Gastroesophageal sphincter (tissue), 4 donors: Measurements from ENCODE around the gene HNF4A. TPM values are rescaled to one million over a fixed set of nuclear protein-coding genes. Genes with fewer than 3 reads are reported as not detected.

Experiments used
- ATAC-seq: fragments of 150-250 bp; one replicate; pipeline ENCODE4 v1.9.1; 2016; ENCODE audit warnings: mild to moderate bottlenecking, moderate library complexity
- H3K27ac ChIP-seq, 4 donors: fragments of 200-600 bp; sonication (generic) in 3 of 4; 1 replicate in 3 of 4; 2 replicates in 1 of 4; pipeline ENCODE4 v1.5.1; 2016 to 2019
- H3K27me3 ChIP-seq: fragments of 200-600 bp; sonication (generic); one replicate; pipeline ENCODE4 v1.5.1; 2019
- H3K36me3 ChIP-seq, 2 donors: fragments of 200-600 bp; sonication (generic); one replicate each; pipeline ENCODE4 v1.5.1; 2019; ENCODE audit warnings: control low read depth in 1 of 2
- H3K4me1 ChIP-seq, 3 donors: fragments of 200-600 bp; sonication (generic); 1 replicate in 2 of 3; 2 replicates in 1 of 3; pipeline ENCODE4 v1.5.1; 2016 to 2019; ENCODE audit warnings: control low read depth in 2 of 3
- H3K4me3 ChIP-seq, 2 donors: fragments of 200-600 bp; sonication (generic); one replicate each; pipeline ENCODE4 v1.5.1; 2019; ENCODE audit warnings: mild to moderate bottlenecking in 1 of 2, moderate library complexity in 1 of 2
- H3K9me3 ChIP-seq, 3 donors: fragments of 200-600 bp; sonication (generic); one replicate each; pipeline ENCODE4 v1.5.1; 2017 to 2019; ENCODE audit warnings: control low read depth in 2 of 3
- CTCF ChIP-seq, 4 experiments: fragments of 200-600 bp in 2 of 4; fragments of 450-650 bp in 2 of 4; sonication (generic) in 1 of 4; IDR thresholded peaks; one replicate each; pipeline ENCODE4 v1.5.1; 2017 to 2019; ENCODE audit warnings: antibody characterized with exemption in 4 of 4, mild to moderate bottlenecking in 2 of 4, moderate library complexity in 2 of 4
- EP300 ChIP-seq: sonication (generic); formaldehyde crosslinking; IDR thresholded peaks from one replicate; pipeline ENCODE4 v1.6.1; 2017; ENCODE audit warnings: antibody characterized with exemption, mild to moderate bottlenecking
- POLR2A ChIP-seq, 2 donors: fragments of 450-650 bp; IDR thresholded peaks; one replicate each; pipeline ENCODE4 v1.6.1; 2017; ENCODE audit warnings: antibody characterized with exemption in 2 of 2, mild to moderate bottlenecking in 2 of 2, moderate library complexity in 1 of 2
- POLR2AphosphoS5 ChIP-seq: sonication (generic); formaldehyde crosslinking; IDR thresholded peaks from one replicate; pipeline ENCODE4 v1.6.1; 2017; ENCODE audit warnings: antibody characterized with exemption
- WGBS, 2 donors: methylation state at CpG; one replicate each; pipeline ENCODE4 v1.1.5; 2018; ENCODE audit warnings: low coverage in 1 of 2; 5-methylcytosine and 5-hydroxymethylcytosine counted together
- total RNA-seq, 4 donors: library from RNA; depleted of rRNA; stranded (reverse); fragments of >200 nt; gene quantifications; one replicate each; pipeline ENCODE4 v1.1.0, GENCODE V29; 2016

The HNF4A gene
- total RNA-seq, 4 donors from 2014 or later, result not detected

GRCh38 chr20:44403194-44404112 is 48.0 kb downstream of the HNF4A start:
- TF ChIP-seq POLR2A (IDR thresholded peaks at IDR 0.05), result no peak
- TF ChIP-seq POLR2AphosphoS5, result no peak
- no peak for TF ChIP-seq CTCF (IDR thresholded peaks at IDR 0.05)
- no peak for TF ChIP-seq EP300
- H3K4me1 ChIP-seq, result no peaks in the 10 kb centered on the region
- H3K27ac ChIP-seq, result no peak overlapping the region
- H3K9me3 ChIP-seq, result no peaks in the 10 kb centered on the region
- 0% methylated on average over 1 of the region's 11 CpGs; no CpG with 5 or more reads in 1 of the 2 donors for WGBS, 2 donors
- no peaks in the 10 kb centered on the region for H3K36me3 ChIP-seq
- peaks cover 39% of the 10 kb centered on the region for H3K27me3 ChIP-seq
- H3K4me3 ChIP-seq, result no peak overlapping the region
- ATAC-seq, result no peak

GRCh38 chr20:44404204-44405181 is 49.0 kb downstream of the HNF4A start:
- 60 to 65% methylated on average over 8 to 15 of the region's 21 CpGs for WGBS, 2 donors
- Histone ChIP-seq H3K27me3 (peaks cover 29% of the 10 kb centered on the region), H3K9me3 (no peaks in the 10 kb centered on the region), H3K27ac (no peak overlapping the region), H3K4me3 (no peak overlapping the region), H3K4me1 (no peaks in the 10 kb centered on the region), H3K36me3 (no peaks in the 10 kb centered on the region)
- TF ChIP-seq CTCF (IDR thresholded peaks at IDR 0.05), result no peak
- no peak for TF ChIP-seq POLR2AphosphoS5
- no peak for TF ChIP-seq POLR2A (IDR thresholded peaks at IDR 0.05)
- TF ChIP-seq EP300, result no peak
- no peak for ATAC-seq

GRCh38 chr20:44405257-44405656 is 49.8 kb downstream of the HNF4A start:
- Histone ChIP-seq H3K4me3 (no peak overlapping the region), H3K27me3 (peaks cover 22% of the 10 kb centered on the region), H3K36me3 (no peaks in the 10 kb centered on the region), H3K4me1 (no peaks in the 10 kb centered on the region), H3K9me3 (no peaks in the 10 kb centered on the region), H3K27ac (no peak overlapping the region)
- 61 to 84% methylated on average over 2 to 3 of the region's 6 CpGs for WGBS, 2 donors
- no peak for ATAC-seq
- TF ChIP-seq POLR2A (IDR thresholded peaks at IDR 0.05) (no peak), POLR2AphosphoS5 (no peak), CTCF (IDR thresholded peaks at IDR 0.05) (no peak), EP300 (no peak)

GRCh38 chr20:44405785-44406571 is 50.5 kb downstream of the HNF4A start:
- Histone ChIP-seq H3K36me3 (no peaks in the 10 kb centered on the region), H3K4me1 (no peaks in the 10 kb centered on the region), H3K27me3 (peaks cover 26% of the 10 kb centered on the region), H3K9me3 (no peaks in the 10 kb centered on the region), H3K4me3 (no peak overlapping the region), H3K27ac (no peak overlapping the region)
- TF ChIP-seq POLR2AphosphoS5, result no peak
- 83% methylated on average over 8 of the region's 20 CpGs; no CpG with 5 or more reads in 1 of the 2 donors for WGBS, 2 donors
- ATAC-seq, result no peak
